HCT116 (cell line): ENCODE data around the gene ITLN1. TPM values are rescaled to one million over a fixed set of nuclear protein-coding genes. Genes with fewer than 3 reads are reported as not detected.
"Not testable (repeated sequence)": the region's sequence is repeated elsewhere in the genome, so short reads cannot be mapped to it uniquely, and the experiment has no call there.

Experiments
- ATAC-seq: fragments of 200-7000 bp; cut with Tn5 transposase; 2 replicates; pipeline ENCODE4 v1.9.1; 2020; ENCODE audit warnings: mild to moderate bottlenecking, moderate library complexity
- BruUV-seq: library from RNA; stranded (reverse); fragments of 400-500 nt; replicated peaks from 2 replicates; lab custom pipeline; 2021; lab: Mats Ljungman, UMichigan
- CTCF ChIA-PET: fragments of 300-600 bp; sonication (Branson Sonifier 250); formaldehyde crosslinking; loops from one replicate; lab custom pipeline; 2021; ENCODE audit warnings: antibody characterized with exemption; lab: Charles Lee
- POLR2A ChIA-PET: fragments of 300-600, 350-600 bp; sonication (Branson Sonifier 250); formaldehyde crosslinking; loops from one replicate; lab custom pipeline; 2021; ENCODE audit warnings: antibody characterized with exemption; lab: Charles Lee
- RAD21 ChIA-PET, 2 experiments: fragments of 300-600 bp; sonication (Branson Sonifier 250); formaldehyde crosslinking; loops; one replicate each; lab custom pipeline; 2023; ENCODE audit warnings: low total read pairs in 2 of 2; ENCODE audit not compliant: uncharacterized antibody in 2 of 2, unreplicated experiment in 2 of 2, low non-redundant PET in 1 of 2; lab: Charles Lee
- DNase-seq: peaks from one replicate; pipeline ENCODE4 v3.0.0-alpha.2; 2010; ENCODE audit warnings: low read depth, low spot score
- H2AFZ ChIP-seq: fragments of 200-600 bp; shearing (Covaris generic), sonication (generic); 2 replicates; pipeline ENCODE4 v1.6.1; 2017; ENCODE audit warnings: low read depth, mixed run types, mixed read lengths, antibody characterized with exemption, low read length; ENCODE audit not compliant: poor library complexity, severe bottlenecking
- H3K27ac ChIP-seq: 2 replicates; pipeline ENCODE4 v1.5.1; 2012; ENCODE audit warnings: low read depth, low read length
- H3K27me3 ChIP-seq: fragments of 200-600 bp; sonication (generic); 2 replicates; pipeline ENCODE4 v1.6.1; 2016; ENCODE audit warnings: mixed run types, low read length, mixed read lengths; ENCODE audit not compliant: insufficient read depth
- H3K36me3 ChIP-seq, 2 experiments: fragments of 200-500 bp in 1 of 2; fragments of 200-600 bp in 1 of 2; sonication (Bioruptor generic) in 1 of 2; sonication (generic) in 1 of 2; 2 replicates each; pipeline versions ENCODE4 v1.5.1 to v1.6.1; 2014 to 2016; ENCODE audit warnings: low read length in 2 of 2, inconsistent platforms in 1 of 2, mixed read lengths in 1 of 2, mixed run types in 1 of 2; ENCODE audit not compliant: insufficient read depth in 2 of 2, control insufficient read depth in 1 of 2
- H3K4me1 ChIP-seq, 2 experiments: fragments of 200-600 bp in 1 of 2; sonication (generic) in 1 of 2; 2 replicates each; pipeline versions ENCODE4 v1.5.1 to v1.6.1; 2012 to 2017; ENCODE audit warnings: low read length in 2 of 2, inconsistent platforms in 1 of 2, mild to moderate bottlenecking in 1 of 2, mixed read lengths in 1 of 2, mixed run types in 1 of 2, moderate library complexity in 1 of 2; ENCODE audit not compliant: insufficient read depth in 2 of 2, control insufficient read depth in 1 of 2
- H3K4me2 ChIP-seq: fragments of 200-600 bp; sonication (generic); 2 replicates; pipeline ENCODE4 v1.6.1; 2017; ENCODE audit warnings: mixed run types, low read length, mixed read lengths
- H3K4me3 ChIP-seq, 2 experiments: fragments of 200-600 bp in 1 of 2; sonication (generic) in 1 of 2; replicated peaks in 1 of 2; 2 replicates each; pipeline ENCODE4 v1.5.1; 2011 to 2016; ENCODE audit warnings: low read length in 2 of 2, control low read depth in 1 of 2, low read depth in 1 of 2, mild to moderate bottlenecking in 1 of 2, mixed read lengths in 1 of 2, mixed run types in 1 of 2
- H3K79me2 ChIP-seq: fragments of 200-600 bp; sonication (generic); 2 replicates; pipeline ENCODE4 v1.6.1; 2017; ENCODE audit warnings: mild to moderate bottlenecking, mixed run types, low read length, moderate library complexity, mixed read lengths; ENCODE audit not compliant: insufficient read depth
- H3K9ac ChIP-seq: fragments of 200-600 bp; sonication (generic); 2 replicates; pipeline ENCODE4 v1.6.1; 2016; ENCODE audit warnings: low read length, mixed read lengths
- H3K9me2 ChIP-seq: fragments of 200-600 bp; sonication (generic), shearing (Covaris generic); 2 replicates; pipeline ENCODE4 v1.6.1; 2017; ENCODE audit warnings: mixed run types, mild to moderate bottlenecking, moderate library complexity; ENCODE audit not compliant: insufficient read depth
- H3K9me3 ChIP-seq, 2 experiments: fragments of 200-500 bp in 1 of 2; fragments of 200-600 bp in 1 of 2; sonication (Bioruptor generic) in 1 of 2; sonication (generic) in 1 of 2; 2 replicates each; pipeline ENCODE4 v1.6.1; 2014 to 2017; ENCODE audit warnings: low read length in 2 of 2, mixed read lengths in 2 of 2, inconsistent platforms in 1 of 2, low read depth in 1 of 2, mild to moderate bottlenecking in 1 of 2, mixed run types in 1 of 2, moderate library complexity in 1 of 2; ENCODE audit not compliant: control insufficient read depth in 1 of 2, insufficient read depth in 1 of 2
- H4K20me1 ChIP-seq: fragments of 200-600 bp; sonication (generic), shearing (Covaris generic); 2 replicates; pipeline ENCODE4 v1.6.1; 2017; ENCODE audit warnings: mixed run types, mild to moderate bottlenecking, moderate library complexity; ENCODE audit not compliant: insufficient read depth
- CBX3 ChIP-seq: IDR thresholded peaks from 2 replicates; pipeline ENCODE4 v1.6.1; 2012; ENCODE audit warnings: low read depth
- EZH2 ChIP-seq: fragments of 200-600 bp; sonication (generic); IDR thresholded peaks from 2 replicates; pipeline ENCODE4 v1.6.1; 2017; ENCODE audit warnings: antibody characterized with exemption, mixed run types
- JUND ChIP-seq: IDR thresholded peaks from 2 replicates; pipeline ENCODE4 v1.6.1; 2012
- MAX ChIP-seq: IDR thresholded peaks from 2 replicates; pipeline ENCODE4 v1.6.1; 2012
- POLR2AphosphoS5 ChIP-seq: IDR thresholded peaks from 2 replicates; pipeline ENCODE4 v1.6.1; 2011; ENCODE audit warnings: mild to moderate bottlenecking, low read depth, low read length, moderate library complexity
- SP1 ChIP-seq: IDR thresholded peaks from 2 replicates; pipeline ENCODE4 v1.6.1; 2012; ENCODE audit warnings: low read depth
- SRF ChIP-seq: IDR thresholded peaks from 2 replicates; pipeline ENCODE4 v1.6.1; 2012; ENCODE audit warnings: low read depth
- TCF7L2 ChIP-seq: IDR thresholded peaks from 2 replicates; pipeline ENCODE4 v1.7.0; 2011; ENCODE audit warnings: borderline replicate concordance, inconsistent platforms; ENCODE audit not compliant: insufficient read depth, insufficient read length; ENCODE audit errors: extremely low read depth
- ZBTB33 ChIP-seq: IDR thresholded peaks from 2 replicates; pipeline ENCODE4 v1.6.1; 2011; ENCODE audit warnings: mild to moderate bottlenecking, low read length, moderate library complexity; ENCODE audit not compliant: insufficient replicate concordance; ENCODE audit errors: extremely low read depth
- intact Hi-C: fragments of 100-400 bp; cut with micrococcal nuclease; formaldehyde crosslinking; loops from 2 replicates; pipeline ENCODE4 v1.10.0; 2022
- total RNA-seq: library from RNA; stranded (reverse); gene quantifications from one replicate; pipeline ENCODE4 v1.2.1, GENCODE V29; 2021; ENCODE audit not compliant: unreplicated experiment

Gene ITLN1
- total RNA-seq, 1 experiment from 2014 or later: not detected

- H3K4me2 ChIP-seq, H3K9me3 ChIP-seq, H3K27ac ChIP-seq, DNase-seq, H2AFZ ChIP-seq, H3K9ac ChIP-seq, H3K79me2 ChIP-seq, CTCF ChIA-PET, POLR2A ChIA-PET, ATAC-seq, H4K20me1 ChIP-seq, H3K27me3 ChIP-seq, RAD21 ChIA-PET, intact Hi-C loops, BruUV-seq, H3K4me1 ChIP-seq, H3K36me3 ChIP-seq, H3K9me2 ChIP-seq, H3K4me3 ChIP-seq: not testable (repeated sequence)
These were observed 3.7 kb downstream of the ITLN1 start for GRCh38 chr1:160881264-160881663.

- no peaks in the 10 kb centered on the region for H3K9me2 ChIP-seq
- no peak overlapping the region for H3K9ac ChIP-seq
- no peak overlapping the region for H3K4me3 ChIP-seq
- CTCF ChIA-PET: no interaction called here
- RAD21 ChIA-PET: no interaction called here
- DNase-seq (no peak), ATAC-seq (no peak)
- no TSS peak for BruUV-seq
- H3K9me3 ChIP-seq: no peaks in the 10 kb centered on the region
- H3K4me1 ChIP-seq: no peaks in the 10 kb centered on the region
- TF ChIP-seq SRF: no peak
- no peak for TF ChIP-seq ZBTB33
- TF ChIP-seq TCF7L2: no peak
- no peak for TF ChIP-seq JUND
- no peak for TF ChIP-seq EZH2
- no peak for TF ChIP-seq SP1
- TF ChIP-seq CBX3: no peak
- no peak for TF ChIP-seq MAX
- TF ChIP-seq POLR2AphosphoS5: no peak
- no peaks in the 10 kb centered on the region for H3K27me3 ChIP-seq
- intact Hi-C loops: no loop called here
- H3K36me3 ChIP-seq: no peaks in the 10 kb centered on the region
- no peak overlapping the region for H3K4me2 ChIP-seq
- POLR2A ChIA-PET: no interaction called here
- no peaks in the 10 kb centered on the region for H4K20me1 ChIP-seq
- no peaks in the 10 kb centered on the region for H3K79me2 ChIP-seq
- no peak overlapping the region for H3K27ac ChIP-seq
- no peak overlapping the region for H2AFZ ChIP-seq
These were observed 4.8 kb downstream of the ITLN1 start for GRCh38 chr1:160880216-160880615.
